Mesendoderm (in vitro differentiated cells): ENCODE measurements around the gene USP37.

Source experiments
- DNase-seq: peaks from one replicate; pipeline ENCODE4 v3.0.0; 2013
- H2AK5ac ChIP-seq: 2 replicates; pipeline ENCODE4 v1.6.1; 2013; ENCODE audit warnings: low read length, inconsistent platforms
- H2BK120ac ChIP-seq: 2 replicates; pipeline ENCODE4 v1.6.1; 2013; ENCODE audit warnings: low read depth, mild to moderate bottlenecking, low read length, moderate library complexity, mixed read lengths
- H2BK15ac ChIP-seq: replicated peaks from 2 replicates; pipeline ENCODE4 v1.6.1; 2013; ENCODE audit warnings: low read depth, mild to moderate bottlenecking, moderate library complexity
- H2BK5ac ChIP-seq: 2 replicates; pipeline ENCODE4 v1.6.1; 2013; ENCODE audit warnings: low read length, inconsistent platforms
- H3K18ac ChIP-seq: 2 replicates; pipeline ENCODE4 v1.6.1; 2013; ENCODE audit warnings: mild to moderate bottlenecking, low read length, mixed read lengths
- H3K23ac ChIP-seq: one replicate; pipeline ENCODE4 v1.6.1; 2013; ENCODE audit warnings: low read length
- H3K27ac ChIP-seq: 2 replicates; pipeline ENCODE4 v1.5.1; 2013; ENCODE audit warnings: low read depth, mild to moderate bottlenecking, inconsistent platforms, low read length, moderate library complexity
- H3K27me3 ChIP-seq: 2 replicates; pipeline ENCODE4 v1.6.1; 2013; ENCODE audit warnings: low read length, control low read depth, mild to moderate bottlenecking, inconsistent platforms; ENCODE audit not compliant: insufficient read depth, poor library complexity
- H3K36me3 ChIP-seq: 2 replicates; pipeline ENCODE4 v1.6.1; 2013; ENCODE audit warnings: low read length, inconsistent platforms; ENCODE audit not compliant: control insufficient read depth, insufficient read depth
- H3K4ac ChIP-seq: one replicate; pipeline ENCODE4 v1.6.1; 2013; ENCODE audit warnings: low read depth, mild to moderate bottlenecking, low read length, moderate library complexity
- H3K4me1 ChIP-seq: 2 replicates; pipeline ENCODE4 v1.6.1; 2013; ENCODE audit warnings: low read depth, low read length, inconsistent platforms; ENCODE audit not compliant: control insufficient read depth
- H3K4me2 ChIP-seq: 2 replicates; pipeline ENCODE4 v1.6.1; 2013; ENCODE audit warnings: low read length
- H3K4me3 ChIP-seq: 2 replicates; pipeline ENCODE4 v1.5.1; 2013; ENCODE audit warnings: mild to moderate bottlenecking, low read length
- H3K56ac ChIP-seq: one replicate; pipeline ENCODE4 v1.6.1; 2013; ENCODE audit warnings: low read length
- H3K79me1 ChIP-seq: 2 replicates; pipeline ENCODE4 v1.6.1; 2013; ENCODE audit warnings: low read length, inconsistent platforms
- H3K79me2 ChIP-seq: 2 replicates; pipeline ENCODE4 v1.6.1; 2013; ENCODE audit warnings: mild to moderate bottlenecking, low read length; ENCODE audit not compliant: control insufficient read depth, insufficient read depth
- H3K9ac ChIP-seq: 2 replicates; pipeline ENCODE4 v1.6.1; 2013; ENCODE audit warnings: low read length, inconsistent platforms
- H4K5ac ChIP-seq: one replicate; pipeline ENCODE4 v1.6.1; 2013; ENCODE audit warnings: low read length
- H4K8ac ChIP-seq: one replicate; pipeline ENCODE4 v1.6.1; 2013; ENCODE audit warnings: low read depth, mild to moderate bottlenecking, control low read depth, low read length, moderate library complexity
- WGBS: extraction: QIAGEN DNeasy Blood & Tissue Kit; methylation state at CpG from one replicate; pipeline ENCODE4 v1.1.7; 2013; ENCODE audit warnings: low lambda C conversion rate, missing lambda C conversion rate; ENCODE audit not compliant: insufficient coverage; ENCODE audit errors: extremely low coverage; 5-methylcytosine and 5-hydroxymethylcytosine counted together

USP37 gene

GRCh38 chr2:218456849-218457248 is 111.3 kb downstream of the USP37 start:
- H3K27ac ChIP-seq = no peak overlapping the region
- H3K4me3 ChIP-seq = no peak overlapping the region
- H3K4ac ChIP-seq = no peak overlapping the region
- no peak overlapping the region for H3K4me2 ChIP-seq
- H3K36me3 ChIP-seq = no peaks in the 10 kb centered on the region
- no peaks in the 10 kb centered on the region for H3K79me2 ChIP-seq
- no peak overlapping the region for H2BK5ac ChIP-seq
- no peak overlapping the region for H4K8ac ChIP-seq
- no peak overlapping the region for H2AK5ac ChIP-seq
- H3K9ac ChIP-seq = no peak overlapping the region
- H3K56ac ChIP-seq = no peak overlapping the region
- no peak for DNase-seq
- H3K18ac ChIP-seq = no peak overlapping the region
- H4K5ac ChIP-seq = no peak overlapping the region
- H3K27me3 ChIP-seq = no peaks in the 10 kb centered on the region
- no peak overlapping the region for H3K23ac ChIP-seq
- H2BK120ac ChIP-seq = no peak overlapping the region
- no peaks in the 10 kb centered on the region for H3K79me1 ChIP-seq
- no peaks in the 10 kb centered on the region for H3K4me1 ChIP-seq
- no peak overlapping the region for H2BK15ac ChIP-seq
- WGBS = no CpG with 5 or more reads among the region's 3 CpGs

- no CpG with 5 or more reads among the region's 1 CpG for WGBS
- no peak overlapping the region for H2AK5ac ChIP-seq
- no peak overlapping the region for H3K56ac ChIP-seq
- H3K36me3 ChIP-seq = no peaks in the 10 kb centered on the region
- no peak for DNase-seq
- no peak overlapping the region for H3K18ac ChIP-seq
- no peak overlapping the region for H2BK15ac ChIP-seq
- H3K79me2 ChIP-seq = no peaks in the 10 kb centered on the region
- H3K4me1 ChIP-seq = no peaks in the 10 kb centered on the region
- H4K5ac ChIP-seq = no peak overlapping the region
- H2BK5ac ChIP-seq = no peak overlapping the region
- no peak overlapping the region for H4K8ac ChIP-seq
- H3K79me1 ChIP-seq = no peaks in the 10 kb centered on the region
- H3K4me3 ChIP-seq = no peak overlapping the region
- H3K4me2 ChIP-seq = no peak overlapping the region
- no peak overlapping the region for H3K9ac ChIP-seq
- no peak overlapping the region for H3K23ac ChIP-seq
- no peak overlapping the region for H2BK120ac ChIP-seq
- no peak overlapping the region for H3K27ac ChIP-seq
- no peaks in the 10 kb centered on the region for H3K27me3 ChIP-seq
- H3K4ac ChIP-seq = no peak overlapping the region
Observed at GRCh38 chr2:218452079-218452478, 116.1 kb downstream of the USP37 start.

GRCh38 chr2:218448934-218449333 is 119.2 kb downstream of the USP37 start:
- H3K36me3 ChIP-seq = no peaks in the 10 kb centered on the region
- no peak overlapping the region for H2BK5ac ChIP-seq
- H3K4me2 ChIP-seq = no peak overlapping the region
- H3K79me1 ChIP-seq = no peaks in the 10 kb centered on the region
- H3K4ac ChIP-seq = no peak overlapping the region
- no peak overlapping the region for H3K56ac ChIP-seq
- H3K9ac ChIP-seq = no peak overlapping the region
- no peak overlapping the region for H3K27ac ChIP-seq
- H3K23ac ChIP-seq = no peak overlapping the region
- H3K4me1 ChIP-seq = no peaks in the 10 kb centered on the region
- no peak overlapping the region for H2BK120ac ChIP-seq
- H3K4me3 ChIP-seq = no peak overlapping the region
- H2BK15ac ChIP-seq = no peak overlapping the region
- H4K8ac ChIP-seq = no peak overlapping the region
- H4K5ac ChIP-seq = no peak overlapping the region
- WGBS = no CpG with 5 or more reads among the region's 3 CpGs
- DNase-seq = peak; percentile 28
- H3K27me3 ChIP-seq = no peaks in the 10 kb centered on the region
- H3K18ac ChIP-seq = no peak overlapping the region
- H3K79me2 ChIP-seq = no peaks in the 10 kb centered on the region
- no peak overlapping the region for H2AK5ac ChIP-seq

- Histone ChIP-seq H3K79me2 (no peaks in the 10 kb centered on the region), H2BK15ac (no peak overlapping the region), H3K36me3 (peaks cover 2% of the 10 kb centered on the region), H3K4me1 (no peaks in the 10 kb centered on the region), H2BK5ac (no peak overlapping the region), H3K4ac (no peak overlapping the region), H4K8ac (no peak overlapping the region), H3K56ac (no peak overlapping the region), H3K23ac (no peak overlapping the region), H3K27ac (no peak overlapping the region), H3K18ac (no peak overlapping the region), H3K4me3 (no peak overlapping the region), H3K9ac (no peak overlapping the region), H3K79me1 (no peaks in the 10 kb centered on the region), H3K4me2 (no peak overlapping the region), H4K5ac (no peak overlapping the region), H2BK120ac (no peak overlapping the region), H3K27me3 (no peaks in the 10 kb centered on the region), H2AK5ac (no peak overlapping the region)
- no peak for DNase-seq
- no CpG with 5 or more reads among the region's 2 CpGs for WGBS
Observed at GRCh38 chr2:218447072-218447471, 121.1 kb downstream of the USP37 start.

GRCh38 chr2:218446547-218446946 is 121.6 kb downstream of the USP37 start:
- Histone ChIP-seq H3K36me3 (peaks cover 2% of the 10 kb centered on the region), H3K4ac (no peak overlapping the region), H3K4me1 (no peaks in the 10 kb centered on the region), H3K4me2 (no peak overlapping the region), H3K79me2 (no peaks in the 10 kb centered on the region), H3K27me3 (no peaks in the 10 kb centered on the region), H2BK120ac (no peak overlapping the region), H3K23ac (no peak overlapping the region), H3K18ac (no peak overlapping the region), H2AK5ac (no peak overlapping the region), H3K79me1 (no peaks in the 10 kb centered on the region), H2BK5ac (no peak overlapping the region), H3K27ac (no peak overlapping the region), H4K5ac (no peak overlapping the region), H2BK15ac (no peak overlapping the region), H3K56ac (no peak overlapping the region), H4K8ac (no peak overlapping the region), H3K4me3 (no peak overlapping the region), H3K9ac (no peak overlapping the region)
- DNase-seq = no peak
- no CpG with 5 or more reads among the region's 6 CpGs for WGBS

- Histone ChIP-seq H3K18ac (no peak overlapping the region), H3K4me2 (no peak overlapping the region), H3K27ac (no peak overlapping the region), H4K5ac (no peak overlapping the region), H3K9ac (no peak overlapping the region), H4K8ac (no peak overlapping the region), H2AK5ac (no peak overlapping the region), H2BK5ac (no peak overlapping the region), H3K4me3 (no peak overlapping the region), H3K27me3 (no peaks in the 10 kb centered on the region), H3K79me2 (no peaks in the 10 kb centered on the region), H3K36me3 (peaks cover 2% of the 10 kb centered on the region), H3K23ac (no peak overlapping the region), H3K56ac (no peak overlapping the region), H2BK120ac (no peak overlapping the region), H2BK15ac (no peak overlapping the region), H3K79me1 (no peaks in the 10 kb centered on the region), H3K4me1 (no peaks in the 10 kb centered on the region), H3K4ac (no peak overlapping the region)
- DNase-seq = no peak
Observed at GRCh38 chr2:218445602-218446001, 122.5 kb downstream of the USP37 start.
